ENCODE results near the gene CLIP4.

The CLIP4 gene

DNA sequence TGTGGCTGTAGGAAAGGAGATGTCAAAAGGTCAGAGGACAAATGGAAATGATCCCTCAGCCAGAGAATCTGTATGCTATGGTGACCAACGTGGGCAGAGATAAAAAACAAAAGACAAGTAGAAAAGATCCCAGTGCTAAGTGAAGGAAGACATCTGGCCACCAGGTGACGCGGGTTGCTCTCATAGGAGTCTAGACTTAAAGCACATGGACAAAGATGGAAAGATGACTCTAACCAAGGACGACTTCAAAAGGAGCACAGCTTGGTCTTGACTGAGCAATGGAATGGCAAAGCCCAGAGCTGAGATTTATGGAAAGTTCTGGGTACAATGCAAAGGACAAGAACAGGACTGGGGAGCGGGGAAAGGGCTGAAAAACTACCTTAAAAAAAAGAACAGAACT lies 96.8 kb downstream of the CLIP4 start:
- no peak overlapping the region for H3K27ac ChIP-seq (ENCODE audit: low read depth, low read length, severe bottlenecking)
- H3K4me3 ChIP-seq (ENCODE audit: extremely low read depth, insufficient read depth, low read length, poor library complexity, severe bottlenecking) = no peak overlapping the region
- no peaks in the 10 kb centered on the region for H3K9me3 ChIP-seq (ENCODE audit: control insufficient read depth, low read length)
- no peaks in the 10 kb centered on the region for H3K36me3 ChIP-seq (ENCODE audit: control insufficient read depth, insufficient read depth, low read length)
- WGBS, 2 experiments (ENCODE audit: insufficient coverage in 2 of 2) = 73 to 77% methylated on average over 3 to 5 of the region's 5 CpGs
- no peaks in the 10 kb centered on the region for H3K4me1 ChIP-seq (ENCODE audit: control insufficient read depth, insufficient read depth, low read length, poor library complexity, severe bottlenecking)

GRCh38 chr2:29213888-29214291 lies 98.7 kb downstream of the CLIP4 start:
- Histone ChIP-seq H3K27ac (ENCODE audit: low read depth, low read length, severe bottlenecking) (no peak overlapping the region), H3K36me3 (ENCODE audit: control insufficient read depth, insufficient read depth, low read length) (no peaks in the 10 kb centered on the region), H3K4me1 (ENCODE audit: control insufficient read depth, insufficient read depth, low read length, poor library complexity, severe bottlenecking) (no peaks in the 10 kb centered on the region), H3K9me3 (ENCODE audit: control insufficient read depth, low read length) (no peaks in the 10 kb centered on the region), H3K4me3 (ENCODE audit: extremely low read depth, insufficient read depth, low read length, poor library complexity, severe bottlenecking) (no peak overlapping the region)
- whole genome bisulfite sequencing, 2 experiments (ENCODE audit: insufficient coverage in 2 of 2) = 59 to 64% methylated on average over 7 to 9 of the region's 9 CpGs

DNA sequence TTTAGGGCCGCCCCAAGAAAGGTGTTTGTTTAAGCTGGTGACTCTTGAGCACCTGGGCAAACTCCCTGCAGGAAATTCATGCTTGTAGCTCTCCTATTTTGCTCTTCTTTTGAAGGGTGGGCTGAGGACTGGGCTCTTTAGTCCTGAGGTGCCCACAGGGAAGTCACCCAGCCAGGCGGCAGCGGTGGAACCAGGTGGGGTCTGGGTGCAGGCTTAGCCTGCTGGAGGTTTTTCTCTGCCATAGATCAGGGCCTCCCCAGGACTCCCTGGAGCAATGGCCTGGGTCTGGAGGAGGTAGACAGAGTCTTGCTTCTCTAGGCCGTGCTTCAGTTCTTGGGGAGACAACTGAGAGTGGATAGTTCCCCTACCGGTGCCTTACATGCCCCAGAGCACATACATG lies 99.9 kb downstream of the CLIP4 start:
- H3K27ac ChIP-seq (ENCODE audit: low read depth, low read length, severe bottlenecking) = no peak overlapping the region
- no peaks in the 10 kb centered on the region for H3K9me3 ChIP-seq (ENCODE audit: control insufficient read depth, low read length)
- no peaks in the 10 kb centered on the region for H3K4me1 ChIP-seq (ENCODE audit: control insufficient read depth, insufficient read depth, low read length, poor library complexity, severe bottlenecking)
- WGBS, 2 experiments (ENCODE audit: insufficient coverage in 2 of 2) = 71 to 90% methylated on average over 1 to 3 of the region's 5 CpGs
- H3K4me3 ChIP-seq (ENCODE audit: extremely low read depth, insufficient read depth, low read length, poor library complexity, severe bottlenecking) = no peak overlapping the region
- H3K36me3 ChIP-seq (ENCODE audit: control insufficient read depth, insufficient read depth, low read length) = no peaks in the 10 kb centered on the region

DNA sequence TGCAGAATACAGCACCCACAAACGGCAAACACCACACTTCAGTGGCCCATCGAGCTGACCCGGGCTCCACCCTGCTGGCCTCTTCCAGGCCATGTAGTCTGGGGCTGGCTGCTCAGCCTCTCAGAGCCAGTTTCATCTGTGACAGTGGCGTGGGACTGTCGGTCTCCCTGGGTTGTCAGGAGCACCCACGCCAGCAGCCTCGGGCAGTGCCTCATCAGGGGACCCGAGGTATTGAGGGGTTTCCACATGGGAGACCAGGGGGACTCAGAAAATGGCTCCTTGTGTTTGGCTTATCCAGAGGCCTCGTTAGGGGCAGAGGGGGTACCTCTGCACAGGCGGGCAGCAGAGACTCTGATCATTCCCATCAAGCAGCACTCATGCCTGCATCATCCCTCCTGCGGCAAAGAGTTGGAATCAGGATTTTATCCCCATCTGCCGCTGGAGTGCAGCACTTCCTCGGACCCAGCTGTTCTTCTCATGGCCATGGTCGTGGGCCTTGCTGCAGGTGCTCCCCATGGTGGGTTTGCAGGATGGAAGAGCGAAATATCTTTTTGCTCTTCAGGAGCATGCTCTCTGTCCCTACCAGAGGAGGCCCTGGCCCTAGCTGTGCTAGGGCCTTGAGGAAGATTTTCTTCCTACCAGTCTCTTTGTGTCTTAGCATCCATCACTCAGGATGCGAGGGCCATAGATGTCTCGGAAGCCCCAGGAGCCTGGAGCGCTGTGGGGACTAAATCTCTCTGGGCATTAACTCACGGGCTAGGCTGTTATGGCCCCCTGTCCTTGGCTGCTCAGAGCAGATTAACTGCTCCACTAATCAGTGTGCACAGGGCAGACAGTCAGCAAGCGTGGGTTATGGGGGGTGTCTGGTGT lies 100.8 kb downstream of the CLIP4 start:
- Histone ChIP-seq H3K9me3 (ENCODE audit: control insufficient read depth, low read length) (no peaks in the 10 kb centered on the region), H3K27ac (ENCODE audit: low read depth, low read length, severe bottlenecking) (no peak overlapping the region), H3K36me3 (ENCODE audit: control insufficient read depth, insufficient read depth, low read length) (no peaks in the 10 kb centered on the region), H3K4me1 (ENCODE audit: control insufficient read depth, insufficient read depth, low read length, poor library complexity, severe bottlenecking) (no peaks in the 10 kb centered on the region), H3K4me3 (ENCODE audit: extremely low read depth, insufficient read depth, low read length, poor library complexity, severe bottlenecking) (no peak overlapping the region)
- 88 to 94% methylated on average over 19 to 20 of the region's 20 CpGs for WGBS, 2 experiments (ENCODE audit: insufficient coverage in 2 of 2)

DNA sequence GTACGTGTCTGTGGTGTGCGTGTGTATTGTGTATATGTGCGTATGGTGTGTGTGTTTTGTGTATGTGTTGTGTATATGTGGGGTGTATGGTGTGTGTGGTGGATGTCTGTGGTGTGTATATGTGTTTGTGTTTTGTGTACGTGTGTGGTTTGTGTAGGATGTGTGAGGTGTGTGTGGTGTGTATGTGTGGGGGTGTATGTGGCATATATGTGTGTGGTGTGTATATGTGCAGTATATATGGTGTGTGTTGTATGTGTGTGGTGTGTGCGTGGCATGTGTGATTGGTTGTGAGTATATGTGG lies 101.3 kb downstream of the CLIP4 start:
- Histone ChIP-seq H3K4me3 (ENCODE audit: extremely low read depth, insufficient read depth, low read length, poor library complexity, severe bottlenecking) (no peak overlapping the region), H3K9me3 (ENCODE audit: control insufficient read depth, low read length) (no peaks in the 10 kb centered on the region), H3K36me3 (ENCODE audit: control insufficient read depth, insufficient read depth, low read length) (no peaks in the 10 kb centered on the region), H3K27ac (ENCODE audit: low read depth, low read length, severe bottlenecking) (no peak overlapping the region), H3K4me1 (ENCODE audit: control insufficient read depth, insufficient read depth, low read length, poor library complexity, severe bottlenecking) (no peaks in the 10 kb centered on the region)
- WGBS, 2 experiments (ENCODE audit: insufficient coverage in 2 of 2) = 94 to 98% methylated on average over 5 of the region's 5 CpGs

GRCh38 chr2:29218071-29218470 lies 102.9 kb downstream of the CLIP4 start:
- Histone ChIP-seq H3K27ac (ENCODE audit: low read depth, low read length, severe bottlenecking) (no peak overlapping the region), H3K4me3 (ENCODE audit: extremely low read depth, insufficient read depth, low read length, poor library complexity, severe bottlenecking) (no peak overlapping the region), H3K9me3 (ENCODE audit: control insufficient read depth, low read length) (no peaks in the 10 kb centered on the region), H3K36me3 (ENCODE audit: control insufficient read depth, insufficient read depth, low read length) (no peaks in the 10 kb centered on the region), H3K4me1 (ENCODE audit: control insufficient read depth, insufficient read depth, low read length, poor library complexity, severe bottlenecking) (no peaks in the 10 kb centered on the region)
- WGBS, 2 experiments (ENCODE audit: insufficient coverage in 2 of 2) = 81 to 92% methylated on average over 5 of the region's 6 CpGs

- Histone ChIP-seq H3K36me3 (ENCODE audit: control insufficient read depth, insufficient read depth, low read length) (no peaks in the 10 kb centered on the region), H3K9me3 (ENCODE audit: control insufficient read depth, low read length) (no peaks in the 10 kb centered on the region), H3K27ac (ENCODE audit: low read depth, low read length, severe bottlenecking) (no peak overlapping the region), H3K4me1 (ENCODE audit: control insufficient read depth, insufficient read depth, low read length, poor library complexity, severe bottlenecking) (no peaks in the 10 kb centered on the region), H3K4me3 (ENCODE audit: extremely low read depth, insufficient read depth, low read length, poor library complexity, severe bottlenecking) (no peak overlapping the region)
- WGBS, 2 experiments (ENCODE audit: insufficient coverage in 2 of 2) = 83 to 100% methylated on average over 2 to 3 of the region's 4 CpGs
These were observed 103.4 kb downstream of the CLIP4 start for GRCh38 chr2:29218550-29219125.

DNA sequence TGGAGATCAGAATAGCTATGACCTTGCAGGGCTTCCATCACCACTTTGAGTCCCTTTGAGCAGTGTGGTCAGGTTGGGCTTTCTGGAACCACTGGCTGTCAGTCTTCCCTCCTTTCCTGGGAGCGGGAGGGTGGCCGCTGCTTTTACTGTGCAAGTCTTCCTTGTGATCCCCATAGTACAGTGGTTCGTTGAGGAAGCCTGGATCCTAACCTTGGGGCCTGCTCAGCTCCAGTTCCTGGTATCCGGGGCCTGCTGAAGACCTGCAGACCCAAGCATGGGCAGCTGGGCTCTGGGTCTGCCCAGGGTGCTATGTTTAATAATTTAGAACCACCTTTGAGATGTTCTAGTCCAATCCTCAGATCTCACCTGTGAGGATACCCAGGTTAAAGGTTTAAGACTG lies 104.2 kb downstream of the CLIP4 start:
- no peaks in the 10 kb centered on the region for H3K36me3 ChIP-seq (ENCODE audit: control insufficient read depth, insufficient read depth, low read length)
- no peaks in the 10 kb centered on the region for H3K4me1 ChIP-seq (ENCODE audit: control insufficient read depth, insufficient read depth, low read length, poor library complexity, severe bottlenecking)
- H3K27ac ChIP-seq (ENCODE audit: low read depth, low read length, severe bottlenecking) = no peak overlapping the region
- no peaks in the 10 kb centered on the region for H3K9me3 ChIP-seq (ENCODE audit: control insufficient read depth, low read length)
- 89 to 96% methylated on average over 4 of the region's 4 CpGs for WGBS, 2 experiments (ENCODE audit: insufficient coverage in 2 of 2)
- no peak overlapping the region for H3K4me3 ChIP-seq (ENCODE audit: extremely low read depth, insufficient read depth, low read length, poor library complexity, severe bottlenecking)

- 89 to 91% methylated on average over 11 to 12 of the region's 12 CpGs for WGBS, 2 experiments (ENCODE audit: insufficient coverage in 2 of 2)
- H3K9me3 ChIP-seq (ENCODE audit: control insufficient read depth, low read length) = no peaks in the 10 kb centered on the region
- H3K4me1 ChIP-seq (ENCODE audit: control insufficient read depth, insufficient read depth, low read length, poor library complexity, severe bottlenecking) = no peaks in the 10 kb centered on the region
- no peak overlapping the region for H3K4me3 ChIP-seq (ENCODE audit: extremely low read depth, insufficient read depth, low read length, poor library complexity, severe bottlenecking)
- no peak overlapping the region for H3K27ac ChIP-seq (ENCODE audit: low read depth, low read length, severe bottlenecking)
- no peaks in the 10 kb centered on the region for H3K36me3 ChIP-seq (ENCODE audit: control insufficient read depth, insufficient read depth, low read length)
These were observed 105.5 kb downstream of the CLIP4 start for GRCh38 chr2:29220506-29221270.

GRCh38 chr2:29222381-29223179 lies 107.4 kb downstream of the CLIP4 start:
- WGBS, 2 experiments (ENCODE audit: insufficient coverage in 2 of 2) = 81 to 92% methylated on average over 6 to 10 of the region's 11 CpGs
- peaks cover 2% of the 10 kb centered on the region for H3K4me1 ChIP-seq (ENCODE audit: control insufficient read depth, insufficient read depth, low read length, poor library complexity, severe bottlenecking)
- H3K4me3 ChIP-seq (ENCODE audit: extremely low read depth, insufficient read depth, low read length, poor library complexity, severe bottlenecking) = no peak overlapping the region
- H3K27ac ChIP-seq (ENCODE audit: low read depth, low read length, severe bottlenecking) = no peak overlapping the region
- no peaks in the 10 kb centered on the region for H3K9me3 ChIP-seq (ENCODE audit: control insufficient read depth, low read length)
- H3K36me3 ChIP-seq (ENCODE audit: control insufficient read depth, insufficient read depth, low read length) = no peaks in the 10 kb centered on the region
